Smooth muscle cell (in vitro differentiated cells): ENCODE data around the gene HECA. TPM values are rescaled to one million over a fixed set of nuclear protein-coding genes. Genes with fewer than 3 reads are reported as not detected.

Experiments
- DNase-seq: peaks from one replicate; lab custom pipeline; 2025; ENCODE audit not compliant: unreplicated experiment; lab: John Stamatoyannopoulos, UW
- H2AFZ ChIP-seq: fragments of 200-600 bp; sonication (generic); 2 replicates; pipeline ENCODE4 v1.6.0; 2016; ENCODE audit warnings: antibody characterized with exemption, low read depth, mild to moderate bottlenecking
- H3F3A ChIP-seq: fragments of 200-600 bp; sonication (generic); 2 replicates; pipeline ENCODE4 v1.6.0; 2017; ENCODE audit warnings: antibody characterized with exemption, low read depth
- H3K27ac ChIP-seq: fragments of 200-600 bp; sonication (generic); 2 replicates; pipeline ENCODE4 v1.5.1; 2016; ENCODE audit warnings: low read depth, mild to moderate bottlenecking
- H3K27me3 ChIP-seq: fragments of 200-600 bp; sonication (generic); 2 replicates; pipeline ENCODE4 v1.6.1; 2016; ENCODE audit warnings: low read depth, mild to moderate bottlenecking
- H3K36me3 ChIP-seq: fragments of 200-600 bp; sonication (generic); 2 replicates; pipeline ENCODE4 v1.5.1; 2016; ENCODE audit warnings: low read depth
- H3K4me1 ChIP-seq: fragments of 200-600 bp; sonication (generic); 2 replicates; pipeline ENCODE4 v1.5.1; 2016; ENCODE audit warnings: low read depth
- H3K4me2 ChIP-seq: fragments of 200-600 bp; sonication (generic); 2 replicates; pipeline ENCODE4 v1.6.0; 2016; ENCODE audit warnings: mild to moderate bottlenecking
- H3K4me3 ChIP-seq: fragments of 200-600 bp; sonication (generic); 2 replicates; pipeline ENCODE4 v1.5.1; 2016; ENCODE audit warnings: mild to moderate bottlenecking
- H3K79me2 ChIP-seq: fragments of 200-600 bp; sonication (generic); 2 replicates; pipeline ENCODE4 v1.6.0; 2016; ENCODE audit warnings: low read depth, mild to moderate bottlenecking
- H3K9ac ChIP-seq: fragments of 200-600 bp; sonication (generic); 2 replicates; pipeline ENCODE4 v1.6.0; 2016; ENCODE audit warnings: low read depth
- H3K9me3 ChIP-seq: fragments of 200-600 bp; sonication (generic); replicated peaks from 2 replicates; pipeline ENCODE4 v1.5.1; 2016; ENCODE audit warnings: low read depth
- H4K20me1 ChIP-seq: fragments of 200-600 bp; sonication (generic); 2 replicates; pipeline ENCODE4 v1.6.0; 2016; ENCODE audit warnings: low read depth
- WGBS: methylation state at CpG from one replicate; pipeline ENCODE4 v1.1.7; 2016; ENCODE audit warnings: low lambda C conversion rate; 5-methylcytosine and 5-hydroxymethylcytosine counted together
- polyA plus RNA-seq: library from polyadenylated mRNA; unstranded; fragments of >200 nt; fragmentation: Nextera tagmentation; extraction: Ambion mirVana; gene quantifications from 2 replicates; pipeline ENCODE4 v1.2.1, GENCODE V29; 2016
- total RNA-seq: library from RNA; depleted of rRNA; stranded (reverse); fragments of >200 nt; gene quantifications from 2 replicates; pipeline ENCODE4 v1.2.3, GENCODE V29; 2014
- TF ChIP-seq, protein P1 (sequence below): fragments of 200-600 bp; sonication (generic); IDR thresholded peaks from 2 replicates; pipeline ENCODE4 v1.5.1; 2017; ENCODE audit warnings: borderline replicate concordance, mild to moderate bottlenecking, antibody characterized with exemption; ENCODE audit not compliant: insufficient read depth, poor library complexity, severe bottlenecking

Gene HECA
- total and polyA plus RNA-seq, 2 experiments from 2014 or later = 7.7 to 19.7 TPM

DNA sequence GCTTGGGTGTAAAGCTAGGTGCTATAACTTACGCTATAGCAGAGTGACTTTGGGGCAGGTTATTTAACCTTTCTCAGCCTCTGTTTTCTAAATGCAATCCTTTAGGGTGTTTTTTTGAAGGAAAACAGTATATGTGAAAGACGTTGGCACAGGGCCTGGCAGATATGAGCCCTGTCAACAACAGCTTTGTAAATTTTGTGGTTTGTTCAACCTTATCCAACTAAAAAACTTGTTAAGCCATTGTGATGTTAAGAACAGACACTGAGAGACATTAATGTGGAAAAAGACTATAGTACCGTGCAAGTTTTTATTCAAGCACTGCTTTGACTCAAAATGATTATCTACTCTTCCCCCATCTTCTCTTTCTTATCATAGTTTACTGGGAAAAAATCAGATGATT is 8.2 kb downstream of the HECA start:
- WGBS = 72% methylated on average over 3 of the region's 3 CpGs
- H3K27ac ChIP-seq = no peak overlapping the region
- H3K4me3 ChIP-seq = no peak overlapping the region
- TF ChIP-seq, protein P1, sequence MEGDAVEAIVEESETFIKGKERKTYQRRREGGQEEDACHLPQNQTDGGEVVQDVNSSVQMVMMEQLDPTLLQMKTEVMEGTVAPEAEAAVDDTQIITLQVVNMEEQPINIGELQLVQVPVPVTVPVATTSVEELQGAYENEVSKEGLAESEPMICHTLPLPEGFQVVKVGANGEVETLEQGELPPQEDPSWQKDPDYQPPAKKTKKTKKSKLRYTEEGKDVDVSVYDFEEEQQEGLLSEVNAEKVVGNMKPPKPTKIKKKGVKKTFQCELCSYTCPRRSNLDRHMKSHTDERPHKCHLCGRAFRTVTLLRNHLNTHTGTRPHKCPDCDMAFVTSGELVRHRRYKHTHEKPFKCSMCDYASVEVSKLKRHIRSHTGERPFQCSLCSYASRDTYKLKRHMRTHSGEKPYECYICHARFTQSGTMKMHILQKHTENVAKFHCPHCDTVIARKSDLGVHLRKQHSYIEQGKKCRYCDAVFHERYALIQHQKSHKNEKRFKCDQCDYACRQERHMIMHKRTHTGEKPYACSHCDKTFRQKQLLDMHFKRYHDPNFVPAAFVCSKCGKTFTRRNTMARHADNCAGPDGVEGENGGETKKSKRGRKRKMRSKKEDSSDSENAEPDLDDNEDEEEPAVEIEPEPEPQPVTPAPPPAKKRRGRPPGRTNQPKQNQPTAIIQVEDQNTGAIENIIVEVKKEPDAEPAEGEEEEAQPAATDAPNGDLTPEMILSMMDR = no peak
- H3F3A ChIP-seq = no peaks in the 10 kb centered on the region
- no peak for DNase-seq
- H3K36me3 ChIP-seq = no peaks in the 10 kb centered on the region
- H3K9me3 ChIP-seq = no peaks in the 10 kb centered on the region
- H3K79me2 ChIP-seq = peaks cover 95% of the 10 kb centered on the region
- H3K4me1 ChIP-seq = peaks cover 9% of the 10 kb centered on the region
- H4K20me1 ChIP-seq = peaks cover 83% of the 10 kb centered on the region
- H2AFZ ChIP-seq = no peak overlapping the region
- H3K9ac ChIP-seq = no peak overlapping the region
- no peak overlapping the region for H3K4me2 ChIP-seq
- H3K27me3 ChIP-seq = no peaks in the 10 kb centered on the region

DNA sequence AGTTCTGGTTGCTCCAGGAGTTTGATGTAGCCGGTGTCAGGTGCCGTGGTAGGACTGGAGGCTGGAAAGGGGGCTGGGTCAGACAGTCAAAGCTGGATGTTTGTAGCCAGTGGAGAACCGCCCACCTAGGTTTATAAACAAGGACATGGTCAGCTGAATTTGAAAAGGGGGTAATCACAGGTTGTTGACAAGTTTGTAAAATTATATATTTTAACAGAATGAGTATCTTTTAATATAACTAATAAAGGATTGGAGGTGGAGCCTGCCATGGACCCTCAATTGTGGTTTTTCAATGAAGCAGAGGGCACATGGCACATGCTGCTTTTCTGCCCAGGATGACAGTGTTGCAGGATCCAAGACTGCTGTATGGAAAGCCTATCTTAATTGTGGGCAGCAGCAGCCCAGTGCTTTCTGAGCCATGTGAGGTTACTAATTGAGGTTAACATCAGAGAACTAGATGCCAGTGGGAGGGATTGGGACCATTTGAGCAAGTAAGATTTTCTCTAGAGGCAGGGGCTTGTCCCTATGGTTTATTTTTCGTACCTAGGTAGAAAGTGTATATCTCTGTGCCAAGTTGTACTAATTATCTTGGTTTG is 9.7 kb downstream of the HECA start:
- Histone ChIP-seq H2AFZ (no peak overlapping the region), H3K4me3 (no peak overlapping the region), H3K4me1 (peaks cover 9% of the 10 kb centered on the region), H3K9me3 (no peaks in the 10 kb centered on the region), H3K79me2 (peaks cover 91% of the 10 kb centered on the region), H3K4me2 (no peak overlapping the region), H3F3A (no peaks in the 10 kb centered on the region), H3K27ac (peak overlapping the region; percentile 6), H4K20me1 (peaks cover 79% of the 10 kb centered on the region), H3K9ac (no peak overlapping the region), H3K27me3 (no peaks in the 10 kb centered on the region), H3K36me3 (no peaks in the 10 kb centered on the region)
- 89% methylated on average over 4 of the region's 4 CpGs for WGBS
- DNase-seq = no peak
- TF ChIP-seq, protein P1 = no peak

DNA sequence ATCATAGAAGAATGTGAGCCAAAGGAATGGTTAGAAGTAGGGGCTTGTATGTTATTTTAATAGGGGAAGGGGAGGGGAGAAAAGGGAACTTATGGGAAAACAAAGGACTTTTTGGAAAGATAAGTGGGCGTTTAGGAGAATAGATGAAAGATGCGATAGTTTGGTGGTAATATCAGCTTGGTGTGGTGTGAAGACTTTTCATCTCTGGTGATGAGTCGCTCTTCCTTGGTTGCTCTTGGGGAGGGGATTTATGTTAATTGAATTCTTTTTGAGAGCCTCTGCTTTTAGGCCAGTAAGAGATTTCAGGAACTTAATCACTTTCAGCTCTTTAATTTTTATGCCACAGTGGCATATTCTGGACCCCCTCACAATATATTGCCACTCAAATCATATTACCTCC is 10.8 kb downstream of the HECA start:
- Histone ChIP-seq H3K79me2 (peaks cover 91% of the 10 kb centered on the region), H3K4me1 (peaks cover 14% of the 10 kb centered on the region), H3K4me3 (no peak overlapping the region), H3K36me3 (no peaks in the 10 kb centered on the region), H2AFZ (no peak overlapping the region), H3K4me2 (no peak overlapping the region), H3K27me3 (no peaks in the 10 kb centered on the region), H3K27ac (no peak overlapping the region), H3K9me3 (no peaks in the 10 kb centered on the region), H3F3A (no peaks in the 10 kb centered on the region), H4K20me1 (peaks cover 75% of the 10 kb centered on the region), H3K9ac (no peak overlapping the region)
- DNase-seq = no peak
- 58% methylated on average over 3 of the region's 3 CpGs for WGBS
- TF ChIP-seq, protein P1 = no peak

DNA sequence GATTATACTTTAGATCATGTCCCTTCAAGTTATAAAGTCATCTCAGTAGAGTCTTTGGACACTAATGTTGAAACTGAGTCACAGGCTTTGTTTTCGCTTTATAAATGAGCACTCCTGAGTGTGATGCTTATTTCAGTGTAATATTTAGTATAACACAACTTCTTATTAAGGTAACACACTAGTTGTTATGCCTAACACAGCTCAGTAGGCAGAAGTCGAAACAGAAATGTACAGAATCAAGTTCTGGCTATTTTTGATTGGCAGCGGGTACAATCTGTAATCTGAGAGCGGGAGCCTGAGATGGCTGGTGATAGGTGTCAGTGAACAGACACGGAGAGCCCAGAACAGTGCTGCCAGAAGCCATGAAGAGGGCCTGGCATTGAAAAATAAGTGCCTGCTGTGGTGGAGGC is 11.4 kb downstream of the HECA start:
- WGBS = 92% methylated on average over 5 of the region's 5 CpGs
- no peaks in the 10 kb centered on the region for H3K27me3 ChIP-seq
- H4K20me1 ChIP-seq = peaks cover 73% of the 10 kb centered on the region
- H3K4me1 ChIP-seq = peaks cover 20% of the 10 kb centered on the region
- no peak overlapping the region for H3K4me2 ChIP-seq
- H3K27ac ChIP-seq = no peak overlapping the region
- peaks cover 90% of the 10 kb centered on the region for H3K79me2 ChIP-seq
- no peak overlapping the region for H2AFZ ChIP-seq
- H3F3A ChIP-seq = no peaks in the 10 kb centered on the region
- TF ChIP-seq, protein P1 = no peak
- H3K9me3 ChIP-seq = no peaks in the 10 kb centered on the region
- DNase-seq = no peak
- no peak overlapping the region for H3K4me3 ChIP-seq
- H3K9ac ChIP-seq = no peak overlapping the region
- no peaks in the 10 kb centered on the region for H3K36me3 ChIP-seq
